Endodermal cell (in vitro differentiated cells): Measurements from ENCODE around the gene FAT1. TPM values are rescaled to one million over a fixed set of nuclear protein-coding genes. Genes with fewer than 3 reads are reported as not detected.

Experiments used
- DNase-seq: peaks from one replicate; pipeline ENCODE4 v3.0.0-alpha.2; 2017
- H3K27ac ChIP-seq: 2 replicates; pipeline ENCODE4 v1.5.1; 2013; ENCODE audit warnings: mild to moderate bottlenecking, low read depth, low read length, moderate library complexity
- H3K27me3 ChIP-seq: 2 replicates; pipeline ENCODE4 v1.6.1; 2013; ENCODE audit warnings: mild to moderate bottlenecking, low read length, moderate library complexity; ENCODE audit not compliant: insufficient read depth, control insufficient read depth, poor library complexity, severe bottlenecking
- H3K36me3 ChIP-seq: 2 replicates; pipeline ENCODE4 v1.7.0; 2013; ENCODE audit warnings: mild to moderate bottlenecking, low read length, moderate library complexity; ENCODE audit not compliant: control insufficient read depth, insufficient read depth
- H3K4me1 ChIP-seq: one replicate; pipeline ENCODE4 v1.7.0; 2013; ENCODE audit warnings: low read length; ENCODE audit not compliant: control insufficient read depth, insufficient read depth
- H3K4me3 ChIP-seq: 2 replicates; pipeline ENCODE4 v1.5.1; 2013; ENCODE audit warnings: mild to moderate bottlenecking, low read length, moderate library complexity
- H3K9ac ChIP-seq: 2 replicates; pipeline ENCODE4 v1.6.1; 2013; ENCODE audit warnings: mild to moderate bottlenecking, low read length, moderate library complexity; ENCODE audit not compliant: poor library complexity, severe bottlenecking; ENCODE audit errors: extremely low read depth
- H3K9me3 ChIP-seq: 2 replicates; pipeline ENCODE4 v1.6.1; 2013; ENCODE audit warnings: mild to moderate bottlenecking, low read length, moderate library complexity; ENCODE audit not compliant: control insufficient read depth
- H3K27ac Mint-ChIP-seq: 2 replicates; pipeline ENCODE4 v1.8.0; 2020; ENCODE audit warnings: mixed read lengths
- H3K27me3 Mint-ChIP-seq: 2 replicates; pipeline ENCODE4 v1.8.0; 2021; ENCODE audit warnings: mild to moderate bottlenecking, mixed read lengths; ENCODE audit not compliant: insufficient read depth
- H3K36me3 Mint-ChIP-seq: 2 replicates; pipeline ENCODE4 v1.8.0; 2020; ENCODE audit warnings: low read depth, mixed read lengths
- H3K4me1 Mint-ChIP-seq: 2 replicates; pipeline ENCODE4 v1.8.0; 2020; ENCODE audit warnings: mixed read lengths
- H3K4me3 Mint-ChIP-seq: 2 replicates; pipeline ENCODE4 v1.8.0; 2020; ENCODE audit warnings: mild to moderate bottlenecking, moderate library complexity, mixed read lengths
- H3K9me3 Mint-ChIP-seq: 2 replicates; pipeline ENCODE4 v1.8.0; 2020; ENCODE audit warnings: mild to moderate bottlenecking, mixed read lengths
- CTCF ChIP-seq: fragments of 200-600 bp; sonication (generic); conservative IDR thresholded peaks from 2 replicates; pipeline ENCODE4 v1.5.0; 2021; ENCODE audit warnings: antibody characterized with exemption, mild to moderate bottlenecking
- WGBS, 2 experiments: methylation state at CpG; one replicate each; pipeline versions ENCODE4 v1.1.5 to v1.1.7; 2013; ENCODE audit warnings: missing lambda C conversion rate in 2 of 2, mixed read lengths in 1 of 2; ENCODE audit not compliant: insufficient coverage in 1 of 2, insufficient read length in 1 of 2; 5-methylcytosine and 5-hydroxymethylcytosine counted together
- total RNA-seq, 2 donors: library from RNA; stranded (reverse); fragmentation: NEBNext Ultra II Directional in 1 of 2; extraction: Animal tissue kit (Norgen Biotek cat#: 25700) in 1 of 2; gene quantifications; 2 replicates in 1 of 2; 3 replicates in 1 of 2; pipeline ENCODE4 v1.2.1, GENCODE V29; 2021

Gene FAT1
- total RNA-seq, 2 donors from 2014 or later, result 66.6 to 77.8 TPM

- Histone ChIP-seq H3K4me1 (no peaks in the 10 kb centered on the region), H3K9ac (no peak overlapping the region), H3K4me3 (no peak overlapping the region), H3K36me3 (no peaks in the 10 kb centered on the region), H3K27me3 (no peaks in the 10 kb centered on the region), H3K27ac (peak overlapping the region; percentile 83), H3K9me3 (no peaks in the 10 kb centered on the region)
- H3K36me3 Mint-ChIP-seq, result no peaks in the 10 kb centered on the region
- H3K4me3 Mint-ChIP-seq, result no peak overlapping the region
- H3K4me1 Mint-ChIP-seq, result no peaks in the 10 kb centered on the region
- no peaks in the 10 kb centered on the region for H3K27me3 Mint-ChIP-seq
- H3K9me3 Mint-ChIP-seq, result no peaks in the 10 kb centered on the region
- 87 to 88% methylated on average over 7 to 10 of the region's 10 CpGs for WGBS, 2 experiments
- no peak for TF ChIP-seq CTCF
- H3K27ac Mint-ChIP-seq, result no peak overlapping the region
- DNase-seq, result no peak
Measured at GRCh38 chr4:186569533-186570192, 154.0 kb downstream of the FAT1 start.

- Histone ChIP-seq H3K9ac (no peak overlapping the region), H3K9me3 (no peaks in the 10 kb centered on the region), H3K27ac (no peak overlapping the region), H3K4me3 (no peak overlapping the region), H3K36me3 (no peaks in the 10 kb centered on the region), H3K27me3 (no peaks in the 10 kb centered on the region), H3K4me1 (no peaks in the 10 kb centered on the region)
- H3K27me3 Mint-ChIP-seq, result no peaks in the 10 kb centered on the region
- no peak for TF ChIP-seq CTCF
- no peak overlapping the region for H3K27ac Mint-ChIP-seq
- no peak overlapping the region for H3K4me3 Mint-ChIP-seq
- WGBS, 2 experiments, result 95 to 100% methylated on average over 5 to 7 of the region's 7 CpGs
- H3K4me1 Mint-ChIP-seq, result no peaks in the 10 kb centered on the region
- H3K36me3 Mint-ChIP-seq, result no peaks in the 10 kb centered on the region
- no peak for DNase-seq
- H3K9me3 Mint-ChIP-seq, result no peaks in the 10 kb centered on the region
Measured at GRCh38 chr4:186566068-186566467, 157.6 kb downstream of the FAT1 start.

GRCh38 chr4:186563761-186564160, 159.9 kb downstream of the FAT1 start:
- Histone ChIP-seq H3K27ac (no peak overlapping the region), H3K27me3 (no peaks in the 10 kb centered on the region), H3K4me1 (no peaks in the 10 kb centered on the region), H3K9me3 (peaks cover 5% of the 10 kb centered on the region), H3K9ac (no peak overlapping the region), H3K36me3 (no peaks in the 10 kb centered on the region), H3K4me3 (no peak overlapping the region)
- Mint-ChIP-seq H3K36me3 (no peaks in the 10 kb centered on the region), H3K4me3 (no peak overlapping the region), H3K27ac (no peak overlapping the region), H3K27me3 (no peaks in the 10 kb centered on the region), H3K4me1 (no peaks in the 10 kb centered on the region), H3K9me3 (no peaks in the 10 kb centered on the region)
- TF ChIP-seq CTCF, result no peak
- no peak for DNase-seq
- WGBS, 2 experiments, result 88 to 92% methylated on average over 4 to 11 of the region's 11 CpGs
